Ramos (cell line): ENCODE data around the gene PEAK1.

Source experiments
- in situ Hi-C: fragments of 300-500 bp; cut with MboI; formaldehyde crosslinking; loops from one replicate; pipeline ENCODE4 v1.14.3; 2022; ENCODE audit warnings: low sequenced_read_pairs; ENCODE audit not compliant: unreplicated experiment

PEAK1 gene

GRCh38 chr15:77373441-77373840 lies 46.5 kb downstream of the PEAK1 start:
- in situ Hi-C loops, result no loop called here

DNA sequence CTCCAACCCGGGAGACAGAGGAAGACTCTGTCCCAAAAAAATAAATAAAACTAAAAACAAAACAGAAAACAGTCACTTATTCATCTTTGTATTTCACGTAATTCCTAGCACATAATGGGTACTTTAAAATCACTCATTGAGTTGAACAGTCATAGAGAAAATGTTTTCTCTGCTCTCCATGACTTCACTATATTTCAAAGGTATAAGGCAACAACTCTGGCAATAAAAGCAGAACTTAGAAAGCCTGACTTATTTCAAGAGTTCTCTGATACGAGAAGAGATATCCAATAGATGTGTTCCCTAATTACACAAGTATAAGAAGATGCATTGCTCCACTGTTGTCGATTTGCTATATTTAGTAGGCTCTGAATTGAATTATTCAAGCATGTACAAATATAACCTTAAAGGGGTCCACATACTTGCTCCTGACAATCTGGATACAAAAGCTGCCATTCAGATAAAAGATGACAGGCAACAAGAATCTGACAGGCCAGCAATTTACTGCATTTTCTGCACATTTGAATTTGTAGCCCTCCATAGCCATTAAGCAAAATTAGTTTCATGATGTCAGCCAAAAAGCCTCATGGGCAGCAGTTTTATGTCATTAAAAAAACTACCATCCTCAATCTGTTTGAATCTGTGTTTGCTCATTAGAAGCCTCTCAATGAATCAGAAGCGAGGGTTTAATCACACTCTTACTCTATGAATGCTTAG lies 47.9 kb downstream of the PEAK1 start:
- in situ Hi-C loops, result no loop called here

GRCh38 chr15:77370580-77370979 lies 49.3 kb downstream of the PEAK1 start:
- in situ Hi-C loops, result no loop called here

GRCh38 chr15:77369168-77369567 lies 50.7 kb downstream of the PEAK1 start:
- in situ Hi-C loops, result no loop called here

- in situ Hi-C loops, result no loop called here
Measured at GRCh38 chr15:77367631-77368030, 52.3 kb downstream of the PEAK1 start.

- in situ Hi-C loops, result no loop called here
Measured at GRCh38 chr15:77361456-77361855, 58.4 kb downstream of the PEAK1 start.

GRCh38 chr15:77358545-77359240 lies 61.2 kb downstream of the PEAK1 start:
- in situ Hi-C loops, result no loop called here

DNA sequence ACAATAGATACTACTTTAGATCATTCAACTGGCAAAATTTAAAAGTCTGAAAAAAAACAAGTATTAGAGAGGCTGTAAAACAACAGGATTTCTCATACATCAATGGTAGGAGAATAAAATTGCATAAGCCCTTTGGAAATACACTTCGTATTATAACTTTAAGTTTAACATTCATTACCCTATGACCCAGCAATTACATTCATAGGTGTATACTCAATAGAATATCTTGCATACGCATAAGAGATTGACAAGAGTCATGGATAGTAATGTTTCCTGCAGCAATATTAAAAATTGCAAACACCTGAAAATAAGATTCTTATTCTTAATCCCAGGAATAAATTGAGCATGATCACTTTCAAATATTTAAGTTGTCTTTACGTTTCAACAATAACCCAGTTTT lies 63.6 kb downstream of the PEAK1 start:
- in situ Hi-C loops, result no loop called here

- in situ Hi-C loops, result no loop called here
Measured at GRCh38 chr15:77355321-77355720, 64.6 kb downstream of the PEAK1 start.

GRCh38 chr15:77354063-77354462 lies 65.8 kb downstream of the PEAK1 start:
- in situ Hi-C loops, result no loop called here

GRCh38 chr15:77352887-77353286 lies 67.0 kb downstream of the PEAK1 start:
- in situ Hi-C loops, result no loop called here

DNA sequence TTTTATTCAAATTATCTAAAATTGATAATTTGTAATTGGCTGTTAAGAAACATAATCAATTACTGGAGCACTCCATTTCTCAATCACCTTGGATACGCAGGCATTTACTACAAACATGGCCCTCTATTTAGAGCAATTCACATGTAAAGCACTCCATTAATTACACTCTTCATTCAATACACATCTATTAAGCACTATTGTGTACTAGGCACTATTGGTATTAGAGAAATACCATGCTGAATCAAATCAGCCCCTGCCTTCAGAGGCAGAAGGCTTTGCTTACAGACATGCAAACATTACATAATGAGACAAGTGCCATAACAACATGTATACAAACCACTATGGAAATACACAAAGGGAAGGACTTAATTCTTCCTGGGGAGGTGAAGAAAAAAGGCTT lies 69.1 kb downstream of the PEAK1 start:
- in situ Hi-C loops, result no loop called here

- in situ Hi-C loops, result no loop called here
Measured at GRCh38 chr15:77349666-77350065, 70.2 kb downstream of the PEAK1 start.

DNA sequence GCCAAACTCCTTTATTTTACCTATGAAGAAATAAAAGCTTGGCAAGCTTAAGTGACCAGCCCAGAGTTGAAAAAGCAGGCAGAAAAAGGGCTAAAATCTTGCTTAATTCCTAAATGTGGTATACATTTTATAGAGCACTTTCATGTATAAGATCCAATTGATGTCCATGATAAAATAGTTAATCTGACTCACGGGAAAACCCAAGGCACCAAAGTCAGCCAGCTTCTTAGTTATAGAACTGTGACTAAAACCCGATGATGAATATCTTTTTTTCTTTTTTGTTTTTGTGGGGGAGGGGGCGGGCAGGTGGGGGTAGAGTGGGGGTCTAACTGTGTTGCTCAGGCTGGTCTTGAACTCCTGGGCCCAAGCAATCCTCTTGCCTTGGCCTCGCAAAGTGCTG lies 71.4 kb downstream of the PEAK1 start:
- in situ Hi-C loops, result no loop called here

GRCh38 chr15:77347197-77347596 lies 72.7 kb downstream of the PEAK1 start:
- in situ Hi-C loops, result no loop called here

- in situ Hi-C loops, result no loop called here
Measured at GRCh38 chr15:77346245-77347036, 73.5 kb downstream of the PEAK1 start.

GRCh38 chr15:77342807-77343206 lies 77.1 kb downstream of the PEAK1 start:
- in situ Hi-C loops, result no loop called here

GRCh38 chr15:77340245-77340644 lies 79.7 kb downstream of the PEAK1 start:
- in situ Hi-C loops, result no loop called here

- in situ Hi-C loops, result no loop called here
Measured at GRCh38 chr15:77336006-77336405, 83.9 kb downstream of the PEAK1 start.

DNA sequence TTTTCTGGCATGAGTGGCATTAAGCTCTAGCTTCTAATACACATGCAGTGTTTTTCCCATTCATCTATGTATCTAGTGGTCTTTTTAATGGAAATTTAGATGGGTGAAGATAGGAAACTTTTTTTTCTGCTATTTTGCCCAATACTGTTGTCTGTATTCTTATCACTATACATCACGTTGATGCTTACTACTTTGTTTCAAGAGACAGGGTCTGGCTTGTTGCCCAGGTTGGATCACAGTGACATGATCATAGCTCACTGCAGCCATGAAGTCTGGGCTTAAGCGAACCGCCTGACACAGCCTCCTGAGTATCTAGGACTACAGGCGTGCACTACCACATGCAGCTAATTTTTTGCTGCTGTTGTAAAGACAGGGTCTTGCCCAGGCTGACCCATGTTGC lies 84.6 kb downstream of the PEAK1 start:
- in situ Hi-C loops, result no loop called here

GRCh38 chr15:77333166-77333565 lies 86.7 kb downstream of the PEAK1 start:
- in situ Hi-C loops, result no loop called here
